Tibial nerve (tissue), 4 donors: ENCODE results near the gene ETS2. TPM values are rescaled to one million over a fixed set of nuclear protein-coding genes. Genes with fewer than 3 reads are reported as not detected.

Experiments used
- DNase-seq, 2 donors: peaks; one replicate each; pipeline ENCODE4 v3.0.0-alpha.2; 2019; ENCODE audit warnings: low spot score in 2 of 2
- H3K27ac ChIP-seq, 4 donors: fragments of 200-600 bp; sonication (generic) in 3 of 4; one replicate each; pipeline ENCODE4 v1.5.1; 2017 to 2019; ENCODE audit warnings: mild to moderate bottlenecking in 1 of 4
- H3K27me3 ChIP-seq, 2 donors: fragments of 200-600 bp; sonication (generic) in 1 of 2; one replicate each; pipeline versions ENCODE4 v1.5.1 to v1.6.0; 2017 to 2019
- H3K36me3 ChIP-seq, 3 donors: fragments of 200-600 bp; sonication (generic); one replicate each; pipeline ENCODE4 v1.5.1; 2018 to 2019
- H3K4me1 ChIP-seq, 4 donors: fragments of 200-600 bp; sonication (generic) in 3 of 4; one replicate each; pipeline ENCODE4 v1.5.1; 2017 to 2019
- H3K4me3 ChIP-seq, 4 donors: fragments of 200-600 bp; sonication (generic) in 3 of 4; one replicate each; pipeline ENCODE4 v1.5.1; 2017 to 2019; ENCODE audit warnings: mild to moderate bottlenecking in 1 of 4, moderate library complexity in 1 of 4
- H3K9me3 ChIP-seq, 4 donors: fragments of 200-600 bp; sonication (generic) in 3 of 4; one replicate each; pipeline ENCODE4 v1.5.1; 2017 to 2019
- EP300 ChIP-seq, 2 donors: sonication (generic); formaldehyde crosslinking; IDR thresholded peaks; one replicate each; pipeline ENCODE4 v1.6.1; 2017; ENCODE audit warnings: antibody characterized with exemption in 2 of 2, mild to moderate bottlenecking in 1 of 2
- POLR2A ChIP-seq, 2 donors: fragments of 450-650 bp; IDR thresholded peaks; one replicate each; pipeline ENCODE4 v1.6.1; 2017; ENCODE audit warnings: antibody characterized with exemption in 2 of 2, mild to moderate bottlenecking in 2 of 2, moderate library complexity in 2 of 2
- WGBS, 2 donors: methylation state at CpG; one replicate each; pipeline ENCODE4 v1.1.5; 2018; 5-methylcytosine and 5-hydroxymethylcytosine counted together
- total RNA-seq, 4 donors: library from RNA; depleted of rRNA; stranded (reverse); fragments of >200 nt; gene quantifications; one replicate each; pipeline ENCODE4 v1.1.0, GENCODE V29; 2016
- TF ChIP-seq, protein P1 (sequence below), 5 experiments: fragments of 200-600 bp in 3 of 5; fragments of 450-650 bp in 2 of 5; sonication (generic) in 3 of 5; IDR thresholded peaks; one replicate each; pipeline ENCODE4 v1.5.1; 2016 to 2019; ENCODE audit warnings: antibody characterized with exemption in 5 of 5, mild to moderate bottlenecking in 3 of 5, moderate library complexity in 2 of 5

ETS2 gene
- total RNA-seq, 4 donors from 2014 or later: 85.6 to 103 (median 98.5) TPM

DNA sequence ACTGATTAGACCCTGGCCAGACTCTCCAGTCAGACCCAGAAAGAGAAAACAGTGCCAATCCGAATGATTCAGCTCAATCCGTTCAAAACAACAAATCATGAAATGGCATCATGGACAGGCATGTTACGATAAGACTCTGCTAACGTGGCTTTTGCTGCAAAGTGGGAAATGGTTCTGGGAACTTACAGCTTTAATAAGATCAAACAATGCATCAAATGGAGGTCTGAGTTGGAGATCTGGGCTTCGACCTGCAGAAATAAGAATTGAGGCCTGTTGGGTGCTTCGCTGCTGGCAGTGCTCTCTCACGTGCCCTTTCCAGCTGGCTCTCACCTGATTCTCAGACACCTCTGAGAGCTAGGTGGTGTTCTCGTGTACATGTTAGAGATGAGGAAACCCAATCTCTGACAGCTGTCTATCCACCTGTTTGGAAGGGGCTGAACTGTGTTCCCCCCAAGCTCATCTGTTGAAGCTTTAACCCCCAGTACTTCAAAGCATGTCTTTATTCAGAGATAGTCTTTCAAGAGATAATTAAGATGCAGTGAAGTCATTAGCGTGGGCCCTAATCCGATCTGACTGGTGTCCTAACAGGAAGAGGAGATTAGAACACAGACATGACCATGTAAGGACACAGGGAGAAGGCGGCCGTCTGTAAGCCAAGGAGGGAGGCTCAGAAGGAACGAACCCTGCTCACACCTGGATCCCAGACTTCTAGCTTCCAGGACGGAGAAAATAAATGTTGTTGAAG lies 45.5 kb upstream of the ETS2 start:
- no peak for DNase-seq
- Histone ChIP-seq H3K4me3 (no peak overlapping the region), H3K36me3 (no peaks in the 10 kb centered on the region), H3K4me1 (peaks cover 0 to 20% (median 2%) of the 10 kb centered on the region in 4 donors), H3K9me3 (no peaks in the 10 kb centered on the region), H3K27me3 (no peaks in the 10 kb centered on the region), H3K27ac (no peak overlapping the region)
- 70 to 77% methylated on average over 14 of the region's 14 CpGs for WGBS, 2 donors
- TF ChIP-seq POLR2A (IDR thresholded peaks at IDR 0.05): no peak
- TF ChIP-seq, protein P1, sequence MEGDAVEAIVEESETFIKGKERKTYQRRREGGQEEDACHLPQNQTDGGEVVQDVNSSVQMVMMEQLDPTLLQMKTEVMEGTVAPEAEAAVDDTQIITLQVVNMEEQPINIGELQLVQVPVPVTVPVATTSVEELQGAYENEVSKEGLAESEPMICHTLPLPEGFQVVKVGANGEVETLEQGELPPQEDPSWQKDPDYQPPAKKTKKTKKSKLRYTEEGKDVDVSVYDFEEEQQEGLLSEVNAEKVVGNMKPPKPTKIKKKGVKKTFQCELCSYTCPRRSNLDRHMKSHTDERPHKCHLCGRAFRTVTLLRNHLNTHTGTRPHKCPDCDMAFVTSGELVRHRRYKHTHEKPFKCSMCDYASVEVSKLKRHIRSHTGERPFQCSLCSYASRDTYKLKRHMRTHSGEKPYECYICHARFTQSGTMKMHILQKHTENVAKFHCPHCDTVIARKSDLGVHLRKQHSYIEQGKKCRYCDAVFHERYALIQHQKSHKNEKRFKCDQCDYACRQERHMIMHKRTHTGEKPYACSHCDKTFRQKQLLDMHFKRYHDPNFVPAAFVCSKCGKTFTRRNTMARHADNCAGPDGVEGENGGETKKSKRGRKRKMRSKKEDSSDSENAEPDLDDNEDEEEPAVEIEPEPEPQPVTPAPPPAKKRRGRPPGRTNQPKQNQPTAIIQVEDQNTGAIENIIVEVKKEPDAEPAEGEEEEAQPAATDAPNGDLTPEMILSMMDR (IDR thresholded peaks at IDR 0.05): no peak
- no peak for TF ChIP-seq EP300 (IDR thresholded peaks at IDR 0.05)

DNA sequence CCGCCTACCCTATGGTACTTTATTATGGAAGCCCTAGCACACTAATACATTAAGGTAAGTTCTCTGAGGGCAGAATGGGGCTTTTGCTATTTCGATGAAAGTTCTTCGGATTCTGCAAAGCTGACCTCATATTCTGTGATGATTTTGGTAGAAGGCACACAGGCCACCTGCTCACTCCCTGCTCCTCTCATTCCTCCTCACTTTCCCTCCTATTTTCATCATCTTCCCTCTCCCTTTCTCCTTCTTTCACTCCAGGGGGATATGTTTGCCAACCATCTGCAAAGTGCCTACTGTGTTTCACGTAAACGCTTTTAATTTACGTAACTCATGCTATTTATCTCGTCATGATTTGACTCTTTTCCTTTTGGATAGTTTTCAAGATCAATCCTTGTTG lies 45.0 kb upstream of the ETS2 start:
- Histone ChIP-seq H3K4me1 (peaks cover 0 to 14% (median 0%) of the 10 kb centered on the region in 4 donors), H3K27me3 (no peaks in the 10 kb centered on the region), H3K9me3 (no peaks in the 10 kb centered on the region), H3K4me3 (no peak overlapping the region), H3K36me3 (no peaks in the 10 kb centered on the region), H3K27ac (no peak overlapping the region)
- TF ChIP-seq, protein P1 (IDR thresholded peaks at IDR 0.05): no peak
- TF ChIP-seq POLR2A (IDR thresholded peaks at IDR 0.05) (no peak), EP300 (IDR thresholded peaks at IDR 0.05) (no peak)
- no peak for DNase-seq
- WGBS, 2 donors: 83 to 90% methylated on average over 7 of the region's 7 CpGs

DNA sequence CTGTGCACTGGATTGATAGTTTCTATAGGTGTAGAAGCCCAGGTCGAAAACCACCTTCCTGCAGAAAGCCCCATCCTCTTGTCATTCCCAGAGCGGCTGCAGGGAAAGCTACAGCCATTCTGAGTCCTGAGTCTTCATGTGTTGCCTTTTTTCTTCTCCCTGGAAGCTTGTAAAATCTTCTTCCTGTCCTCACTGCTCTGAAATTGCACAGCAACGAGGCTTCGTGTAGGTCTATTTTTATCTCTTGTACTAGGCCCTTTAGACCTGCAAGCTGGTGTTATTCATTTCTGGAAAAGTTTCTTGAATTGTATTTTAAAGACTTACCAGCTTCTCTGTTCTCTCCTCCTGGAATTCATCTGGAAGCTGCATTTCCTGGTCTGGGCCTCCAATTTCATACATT lies 44.2 kb upstream of the ETS2 start:
- no peaks in the 10 kb centered on the region for H3K36me3 ChIP-seq
- no peaks in the 10 kb centered on the region for H3K9me3 ChIP-seq
- H3K27me3 ChIP-seq: no peaks in the 10 kb centered on the region
- H3K27ac ChIP-seq: no peak overlapping the region
- 48 to 59% methylated on average over 4 of the region's 4 CpGs for WGBS, 2 donors
- no peak for DNase-seq
- no peak for TF ChIP-seq POLR2A (IDR thresholded peaks at IDR 0.05)
- H3K4me1 ChIP-seq: peaks cover 0 to 7% (median 0%) of the 10 kb centered on the region in 4 donors
- H3K4me3 ChIP-seq: no peak overlapping the region

DNA sequence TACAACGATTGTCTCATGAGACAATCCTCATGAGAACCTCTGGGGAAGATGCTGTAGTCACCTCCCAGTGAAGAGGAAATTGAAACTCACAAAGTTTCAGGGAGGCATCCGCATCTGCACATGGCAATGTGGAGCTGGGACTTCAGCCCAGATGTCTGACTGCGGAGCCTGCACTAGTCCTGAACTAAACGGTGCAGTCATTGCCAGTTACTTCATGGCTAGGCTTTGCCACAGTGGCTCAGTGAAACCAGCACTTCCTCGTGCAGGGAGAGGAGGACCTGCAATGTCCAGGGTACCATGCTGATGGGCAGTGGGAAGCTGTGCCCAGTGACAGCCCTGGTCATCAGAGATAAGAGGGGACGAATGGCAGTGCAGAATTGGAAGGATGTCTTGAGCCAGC lies 40.7 kb upstream of the ETS2 start:
- WGBS, 2 donors: 81 to 83% methylated on average over 6 of the region's 6 CpGs
- TF ChIP-seq, protein P1 (IDR thresholded peaks at IDR 0.05): no peak
- TF ChIP-seq EP300 (IDR thresholded peaks at IDR 0.05) (no peak), POLR2A (IDR thresholded peaks at IDR 0.05) (no peak)
- H3K27ac ChIP-seq: no peak overlapping the region

DNA sequence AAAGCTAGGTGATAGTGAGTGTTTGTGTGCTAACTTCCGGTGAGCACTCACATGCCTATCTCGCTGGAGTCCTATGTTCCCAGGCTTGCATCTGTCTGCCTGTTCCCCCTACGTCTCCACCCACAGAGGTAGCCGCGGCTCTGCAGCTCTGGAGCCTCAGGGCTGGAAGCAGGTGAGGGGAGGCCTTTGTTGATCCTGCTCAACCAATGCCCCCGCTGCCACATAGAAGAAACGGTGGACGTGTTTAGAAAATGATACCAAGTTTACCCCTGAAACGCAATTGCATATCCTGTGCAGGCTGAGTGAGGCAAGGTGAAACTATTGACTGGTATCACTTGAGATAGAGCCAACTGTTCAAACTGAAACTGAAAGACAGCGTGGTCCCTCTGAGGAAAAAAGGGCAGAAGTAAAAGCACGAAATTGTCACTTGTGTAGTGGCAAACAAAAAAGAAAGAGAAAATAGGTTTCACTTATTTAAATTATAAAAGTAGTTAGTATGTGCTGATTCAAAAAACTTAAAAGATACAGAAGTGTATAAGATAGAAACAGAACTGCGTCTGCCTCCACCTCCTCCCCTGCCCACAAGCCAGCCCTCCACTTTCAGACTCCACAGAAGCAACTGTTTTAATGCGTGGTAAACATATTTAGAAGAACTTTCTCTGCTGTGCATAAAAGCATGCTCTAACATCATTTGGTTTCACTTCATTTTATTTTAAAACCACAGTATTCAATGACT lies 38.6 kb upstream of the ETS2 start:
- H3K4me1 ChIP-seq: peaks cover 0 to 3% (median 0%) of the 10 kb centered on the region in 4 donors
- peak overlapping the region in 1 of 4 donors; percentile 67 for H3K27ac ChIP-seq
- H3K36me3 ChIP-seq: no peaks in the 10 kb centered on the region
- no peaks in the 10 kb centered on the region for H3K9me3 ChIP-seq
- peak overlapping the region in 2 of 4 donors; percentile 15 to 41 for H3K4me3 ChIP-seq
- WGBS, 2 donors: 69 to 74% methylated on average over 13 of the region's 13 CpGs
- DNase-seq: no peak
- TF ChIP-seq, protein P1 (IDR thresholded peaks at IDR 0.05): no peak
- TF ChIP-seq POLR2A (IDR thresholded peaks at IDR 0.05): no peak
- no peaks in the 10 kb centered on the region for H3K27me3 ChIP-seq

More for the DNA sequence above, 40.7 kb upstream of the ETS2 start:
- DNase-seq: no peak
- Histone ChIP-seq H3K36me3 (no peaks in the 10 kb centered on the region), H3K27me3 (no peaks in the 10 kb centered on the region), H3K4me1 (peaks cover 0 to 9% (median 0%) of the 10 kb centered on the region in 4 donors), H3K4me3 (no peak overlapping the region), H3K9me3 (no peaks in the 10 kb centered on the region)
